ENCODE results near the gene RXFP4. TPM values are rescaled to one million over a fixed set of nuclear protein-coding genes. Genes with fewer than 3 reads are reported as not detected.
"Not testable (repeated sequence)": the region's sequence is repeated elsewhere in the genome, so short reads cannot be mapped to it uniquely, and the experiment has no call there.

The RXFP4 gene
- total RNA-seq, 4 donors from 2014 or later: not detected

GRCh38 chr1:155981266-155982088, 40.0 kb downstream of the RXFP4 start:
- peak in 1 of 2 donors; percentile 89 for DNase-seq (ENCODE audit: low spot score in 2 of 2)

GRCh38 chr1:155982106-155982505, 40.7 kb downstream of the RXFP4 start:
- no peak overlapping the region for H3K4me3 ChIP-seq (ENCODE audit: low read depth, poor library complexity, severe bottlenecking)
- TF ChIP-seq CTCF (IDR thresholded peaks at IDR 0.05) (no peak), POLR2A (IDR thresholded peaks at IDR 0.05) (no peak)
- intact Hi-C loops (cut with DNase I; ENCODE audit: low total_unique reads): no loop called here
- DNase-seq (ENCODE audit: low spot score in 2 of 2): no peak
- 56 to 66% methylated on average over 7 of the region's 7 CpGs for WGBS, 2 donors

More at GRCh38 chr1:155981266-155982088, 40.0 kb downstream of the RXFP4 start:
- intact Hi-C loops (cut with DNase I; ENCODE audit: low total_unique reads): no loop called here
- WGBS, 2 donors: 49 to 59% methylated on average over 6 of the region's 6 CpGs
- TF ChIP-seq CTCF (IDR thresholded peaks at IDR 0.05) (no peak), POLR2A (IDR thresholded peaks at IDR 0.05) (no peak)
- no peak overlapping the region for H3K4me3 ChIP-seq (ENCODE audit: low read depth, poor library complexity, severe bottlenecking)

GRCh38 chr1:155983191-155984024, 42.0 kb downstream of the RXFP4 start:
- H3K4me3 ChIP-seq (ENCODE audit: low read depth, poor library complexity, severe bottlenecking): no peak overlapping the region
- intact Hi-C loops (cut with DNase I; ENCODE audit: low total_unique reads): no loop called here
- TF ChIP-seq POLR2A (IDR thresholded peaks at IDR 0.05) (no peak), CTCF (IDR thresholded peaks at IDR 0.05) (no peak)
- DNase-seq (ENCODE audit: low spot score in 2 of 2): peak; percentile 47 to 88
- WGBS, 2 donors: 13 to 45% methylated on average over 4 of the region's 4 CpGs

GRCh38 chr1:155984341-155984740, 42.9 kb downstream of the RXFP4 start:
- no peak for DNase-seq (ENCODE audit: low spot score in 2 of 2)
- intact Hi-C loops (cut with DNase I; ENCODE audit: low total_unique reads): no loop called here
- 70 to 75% methylated on average over 7 of the region's 7 CpGs for WGBS, 2 donors
- no peak overlapping the region for H3K4me3 ChIP-seq (ENCODE audit: low read depth, poor library complexity, severe bottlenecking)
- TF ChIP-seq CTCF (IDR thresholded peaks at IDR 0.05) (no peak), POLR2A (IDR thresholded peaks at IDR 0.05) (no peak)

GRCh38 chr1:155984903-155985645, 43.6 kb downstream of the RXFP4 start:
- H3K4me3 ChIP-seq (ENCODE audit: low read depth, poor library complexity, severe bottlenecking); DNase-seq (ENCODE audit: low spot score in 2 of 2): not testable (repeated sequence)
- WGBS, 2 donors: 88 to 89% methylated on average over 11 of the region's 11 CpGs
- intact Hi-C loops (cut with DNase I; ENCODE audit: low total_unique reads): loop anchor here (5.0 kb wide), 1 partner anchor 38 kb away; no protein-coding TSS in a partner anchor

All from lower leg skin (tissue), 4 donors.